Measurements from ENCODE around the gene RTP5. TPM values are rescaled to one million over a fixed set of nuclear protein-coding genes. Genes with fewer than 3 reads are reported as not detected.
A peak's percentile ranks its signal among the peaks of the same experiment; 100 is the strongest.
"Not testable (repeated sequence)": the region's sequence is repeated elsewhere in the genome, so short reads cannot be mapped to it uniquely, and the experiment has no call there.

RTP5 gene
- total RNA-seq, 2 donors from 2014 or later = 0.12 TPM; not detected in 1

- no peaks in the 10 kb centered on the region for H3K9me3 ChIP-seq (ENCODE audit: control insufficient read depth, low read length, poor library complexity, severe bottlenecking)
- H3K27ac Mint-ChIP-seq = no peak overlapping the region
- no peaks in the 10 kb centered on the region for H3K27me3 Mint-ChIP-seq
- no peaks in the 10 kb centered on the region for H3K36me3 Mint-ChIP-seq (ENCODE audit: low read depth)
- DNase-seq (no peak), ATAC-seq (no peak)
- no peaks in the 10 kb centered on the region for H3K4me1 Mint-ChIP-seq
- no peak overlapping the region for H3K4me3 Mint-ChIP-seq
These were observed 4.9 kb downstream of the RTP5 start for GRCh38 chr2:241874277-241874925.

GRCh38 chr2:241875754-241876527 lies 6.4 kb downstream of the RTP5 start:
- not testable (repeated sequence) for H3K36me3 Mint-ChIP-seq (ENCODE audit: low read depth); ATAC-seq; H3K4me1 Mint-ChIP-seq; H3K27me3 Mint-ChIP-seq; H3K9me3 ChIP-seq (ENCODE audit: control insufficient read depth, low read length, poor library complexity, severe bottlenecking); H3K4me3 Mint-ChIP-seq; H3K27ac Mint-ChIP-seq; DNase-seq

GRCh38 chr2:241876528-241877196 lies 7.1 kb downstream of the RTP5 start:
- H3K4me1 Mint-ChIP-seq = peaks cover 12% of the 10 kb centered on the region
- peaks cover 2% of the 10 kb centered on the region for H3K36me3 Mint-ChIP-seq (ENCODE audit: low read depth)
- H3K4me3 Mint-ChIP-seq = no peak overlapping the region
- ATAC-seq (no peak), DNase-seq (no peak)
- H3K27me3 Mint-ChIP-seq = no peaks in the 10 kb centered on the region
- H3K27ac Mint-ChIP-seq = no peak overlapping the region
- H3K9me3 ChIP-seq (ENCODE audit: control insufficient read depth, low read length, poor library complexity, severe bottlenecking) = no peaks in the 10 kb centered on the region

GRCh38 chr2:241877197-241877685 lies 7.7 kb downstream of the RTP5 start:
- DNase-seq (no peak), ATAC-seq (no peak)
- Mint-ChIP-seq H3K27me3 (no peaks in the 10 kb centered on the region), H3K36me3 (ENCODE audit: low read depth) (peaks cover 2% of the 10 kb centered on the region), H3K4me1 (peaks cover 15% of the 10 kb centered on the region), H3K4me3 (no peak overlapping the region), H3K27ac (no peak overlapping the region)
- H3K9me3 ChIP-seq (ENCODE audit: control insufficient read depth, low read length, poor library complexity, severe bottlenecking) = no peaks in the 10 kb centered on the region

GRCh38 chr2:241877989-241878970 lies 8.8 kb downstream of the RTP5 start:
- H3K9me3 ChIP-seq (ENCODE audit: control insufficient read depth, low read length, poor library complexity, severe bottlenecking) = no peaks in the 10 kb centered on the region
- Mint-ChIP-seq H3K27me3 (no peaks in the 10 kb centered on the region), H3K36me3 (ENCODE audit: low read depth) (peaks cover 2% of the 10 kb centered on the region), H3K27ac (no peak overlapping the region), H3K4me3 (no peak overlapping the region), H3K4me1 (peaks cover 24% of the 10 kb centered on the region)
- ATAC-seq (no peak), DNase-seq (peak; percentile 68 to 76 (median 74))

- peaks cover 3% of the 10 kb centered on the region for H3K36me3 Mint-ChIP-seq (ENCODE audit: low read depth)
- DNase-seq = no peak
- H3K27ac Mint-ChIP-seq = peak overlapping the region; percentile 14
- no peaks in the 10 kb centered on the region for H3K27me3 Mint-ChIP-seq
- no peak for ATAC-seq
- no peak overlapping the region for H3K4me3 Mint-ChIP-seq
- H3K4me1 Mint-ChIP-seq = peaks cover 26% of the 10 kb centered on the region
- no peaks in the 10 kb centered on the region for H3K9me3 ChIP-seq (ENCODE audit: control insufficient read depth, low read length, poor library complexity, severe bottlenecking)
These were observed 9.8 kb downstream of the RTP5 start for GRCh38 chr2:241879326-241879725.

- Mint-ChIP-seq H3K27ac (peak overlapping the region; percentile 96), H3K27me3 (no peaks in the 10 kb centered on the region), H3K36me3 (ENCODE audit: low read depth) (peaks cover 4% of the 10 kb centered on the region), H3K4me1 (peaks cover 28% of the 10 kb centered on the region), H3K4me3 (peak overlapping the region; percentile 90)
- no peaks in the 10 kb centered on the region for H3K9me3 ChIP-seq (ENCODE audit: control insufficient read depth, low read length, poor library complexity, severe bottlenecking)
- ATAC-seq (no peak), DNase-seq (no peak)
These were observed 11.0 kb downstream of the RTP5 start for GRCh38 chr2:241880311-241881073.

GRCh38 chr2:241882091-241882625 lies 12.6 kb downstream of the RTP5 start:
- H3K9me3 ChIP-seq (ENCODE audit: control insufficient read depth, low read length, poor library complexity, severe bottlenecking) = no peaks in the 10 kb centered on the region
- no peaks in the 10 kb centered on the region for H3K27me3 Mint-ChIP-seq
- DNase-seq = no peak
- peak; percentile 41 for ATAC-seq
- peaks cover 37% of the 10 kb centered on the region for H3K4me1 Mint-ChIP-seq
- H3K27ac Mint-ChIP-seq = peak overlapping the region; percentile 96
- H3K36me3 Mint-ChIP-seq (ENCODE audit: low read depth) = peaks cover 7% of the 10 kb centered on the region
- H3K4me3 Mint-ChIP-seq = peak overlapping the region; percentile 90

- Mint-ChIP-seq H3K27ac (no peak overlapping the region), H3K36me3 (ENCODE audit: low read depth) (peaks cover 7% of the 10 kb centered on the region), H3K27me3 (no peaks in the 10 kb centered on the region), H3K4me1 (peaks cover 43% of the 10 kb centered on the region), H3K4me3 (no peak overlapping the region)
- H3K9me3 ChIP-seq (ENCODE audit: control insufficient read depth, low read length, poor library complexity, severe bottlenecking) = no peaks in the 10 kb centered on the region
- ATAC-seq = no peak
- DNase-seq = no peak
These were observed 15.4 kb downstream of the RTP5 start for GRCh38 chr2:241884951-241885290.

- DNase-seq = no peak
- peaks cover 7% of the 10 kb centered on the region for H3K36me3 Mint-ChIP-seq (ENCODE audit: low read depth)
These were observed 15.9 kb downstream of the RTP5 start for GRCh38 chr2:241885291-241885945.

GRCh38 chr2:241885946-241886643 lies 16.6 kb downstream of the RTP5 start:
- ATAC-seq = no peak
- Mint-ChIP-seq H3K4me1 (peaks cover 38% of the 10 kb centered on the region), H3K27ac (no peak overlapping the region), H3K36me3 (ENCODE audit: low read depth) (peaks cover 7% of the 10 kb centered on the region), H3K27me3 (no peaks in the 10 kb centered on the region), H3K4me3 (no peak overlapping the region)
- DNase-seq = no peak
- H3K9me3 ChIP-seq (ENCODE audit: control insufficient read depth, low read length, poor library complexity, severe bottlenecking) = no peaks in the 10 kb centered on the region

More at GRCh38 chr2:241885291-241885945, 15.9 kb downstream of the RTP5 start:
- no peaks in the 10 kb centered on the region for H3K9me3 ChIP-seq (ENCODE audit: control insufficient read depth, low read length, poor library complexity, severe bottlenecking)
- Mint-ChIP-seq H3K4me3 (no peak overlapping the region), H3K27ac (no peak overlapping the region), H3K27me3 (no peaks in the 10 kb centered on the region), H3K4me1 (peaks cover 42% of the 10 kb centered on the region)
- no peak for ATAC-seq
